K562 (cell line): ENCODE data around the gene ATXN1. TPM values are rescaled to one million over a fixed set of nuclear protein-coding genes. Genes with fewer than 3 reads are reported as not detected.

Experiments used
- ATAC-seq: fragments of 200-7000 bp; cut with Tn5 transposase; 3 replicates; pipeline ENCODE4 v1.9.1; 2020; ENCODE audit warnings: moderate library complexity
- BruUV-seq: library from RNA; stranded (reverse); fragments of 400-500 nt; replicated peaks from 2 replicates; lab custom pipeline; 2021; lab: Mats Ljungman, UMichigan
- CTCF ChIA-PET: fragments of 300-600 bp; formaldehyde crosslinking; extraction: SDS; loops from one replicate; lab custom pipeline; 2021; ENCODE audit warnings: low intra/inter-chr PET ratio; lab: Yijun Ruan, JAX
- POLR2A ChIA-PET: fragments of 300-600, 350-650 bp; sonication (Branson Sonifier 250); formaldehyde crosslinking; extraction: SDS; loops from one replicate; lab custom pipeline; 2021; ENCODE audit warnings: antibody characterized with exemption, inconsistent platforms; lab: Yijun Ruan, JAX
- DNase-seq, 4 experiments: peaks; one replicate each; pipeline versions ENCODE4 v3.0.0 to v3.0.0-alpha.2; 2011 to 2018; ENCODE audit warnings: low spot score in 3 of 4, mixed read lengths in 3 of 4; ENCODE audit errors: extremely low read depth in 1 of 4
- FAIRE-seq: peaks from 2 replicates; lab custom pipeline; 2011; peaks lifted over from hg19 to GRCh38; lab: Jason Lieb, UNC
- H2AFZ ChIP-seq: 2 replicates; pipeline ENCODE4 v1.6.0; 2011; ENCODE audit warnings: low read depth, low read length, control low read depth, inconsistent platforms
- H3K27ac ChIP-seq: fragments of 200-600 bp; 3 replicates; pipeline ENCODE4 v1.8.0; 2011; ENCODE audit warnings: low read depth, mild to moderate bottlenecking, control low read depth, inconsistent platforms, low read length, moderate library complexity, mixed read lengths; ENCODE audit errors: extremely low read depth
- H3K27me3 ChIP-seq, 2 experiments: fragments of 300-600 bp in 1 of 2; 2 replicates in 1 of 2; 3 replicates in 1 of 2; pipeline versions ENCODE4 v1.6.0 to v1.8.0; 2011; ENCODE audit warnings: inconsistent platforms in 2 of 2, low read length in 2 of 2, mild to moderate bottlenecking in 1 of 2, mixed read lengths in 1 of 2, moderate library complexity in 1 of 2; ENCODE audit not compliant: control insufficient read depth in 2 of 2, insufficient read depth in 2 of 2
- H3K36me3 ChIP-seq: fragments of 300-600 bp; 3 replicates; pipeline ENCODE4 v1.8.0; 2011; ENCODE audit warnings: mild to moderate bottlenecking, low read length, inconsistent platforms; ENCODE audit not compliant: control insufficient read depth, insufficient read depth
- H3K4me1 ChIP-seq, 2 experiments: fragments of 200-600 bp in 1 of 2; replicated peaks in 1 of 2; 2 replicates in 1 of 2; 3 replicates in 1 of 2; pipeline versions ENCODE4 v1.5.1 to v1.8.0; 2011; ENCODE audit warnings: inconsistent platforms in 2 of 2, low read length in 2 of 2, mild to moderate bottlenecking in 1 of 2, mixed read lengths in 1 of 2, moderate library complexity in 1 of 2; ENCODE audit not compliant: control insufficient read depth in 2 of 2, insufficient read depth in 2 of 2
- H3K4me2 ChIP-seq: 2 replicates; pipeline ENCODE4 v1.6.1; 2011; ENCODE audit warnings: low read length, control low read depth, inconsistent platforms, mixed read lengths; ENCODE audit not compliant: insufficient read depth
- H3K4me3 ChIP-seq: fragments of 200-600 bp; sonication (generic), shearing (Covaris generic); 2 replicates; pipeline ENCODE4 v1.5.1; 2016; ENCODE audit warnings: control low read depth, inconsistent platforms
- H3K79me2 ChIP-seq: fragments of 200-600 bp; 3 replicates; pipeline ENCODE4 v1.8.0; 2011; ENCODE audit warnings: low read length, inconsistent platforms; ENCODE audit not compliant: control insufficient read depth, insufficient read depth
- H3K9ac ChIP-seq, 2 experiments: 2 replicates each; pipeline versions ENCODE4 v1.6.0 to v1.6.1; 2011; ENCODE audit warnings: low read depth in 2 of 2, low read length in 2 of 2, control low read depth in 1 of 2, inconsistent platforms in 1 of 2, mild to moderate bottlenecking in 1 of 2, mixed read lengths in 1 of 2; ENCODE audit not compliant: insufficient read depth in 1 of 2
- H3K9me1 ChIP-seq: one replicate; pipeline ENCODE4 v1.6.0; 2011; ENCODE audit warnings: inconsistent platforms, mild to moderate bottlenecking, low read length, moderate library complexity; ENCODE audit not compliant: control insufficient read depth, insufficient read depth
- H3K9me3 ChIP-seq: replicated peaks from 2 replicates; pipeline ENCODE4 v1.5.1; 2011; ENCODE audit warnings: low read depth, low read length, inconsistent platforms; ENCODE audit not compliant: control insufficient read depth, insufficient read depth
- H4K20me1 ChIP-seq: replicated peaks from 2 replicates; pipeline ENCODE4 v1.6.1; 2011; ENCODE audit warnings: low read length, inconsistent platforms, mixed read lengths; ENCODE audit not compliant: control insufficient read depth, insufficient read depth
- CTCF ChIP-seq, 3 experiments: IDR thresholded peaks in 2 of 3; conservative IDR thresholded peaks in 1 of 3; 2 replicates each; pipeline ENCODE4 v1.5.1; 2011 to 2012; ENCODE audit warnings: low read length in 3 of 3, mild to moderate bottlenecking in 3 of 3, control low read depth in 2 of 3, improper control_type of control experiment in 1 of 3, inconsistent platforms in 1 of 3, low read depth in 1 of 3, mixed read lengths in 1 of 3, moderate library complexity in 1 of 3; ENCODE audit not compliant: insufficient read depth in 2 of 3
- MCM5 ChIP-seq: fragments of 450-650 bp; IDR thresholded peaks from 2 replicates; pipeline ENCODE4 v1.6.1; 2016; ENCODE audit warnings: low read depth
- TFAP4 ChIP-seq: sonication (generic); formaldehyde crosslinking; IDR thresholded peaks from 2 replicates; pipeline ENCODE4 v1.8.0; 2022; ENCODE audit warnings: missing genetic modification reagents, mild to moderate bottlenecking, moderate library complexity, borderline replicate concordance
- U2AF1 ChIP-seq: fragments of 200-400 bp; formaldehyde crosslinking; optimal IDR thresholded peaks from 2 replicates; pipeline ENCODE3; 2017; ENCODE audit warnings: mild to moderate bottlenecking, low read depth, low read length, moderate library complexity
- ZC3H11A ChIP-seq: IDR thresholded peaks from 2 replicates; pipeline ENCODE4 v1.6.1; 2012; ENCODE audit warnings: low read depth, low read length, improper control_type of control experiment
- ZFPM2 ChIP-seq: fragments of 250-450 bp; sonication (Bioruptor Pico); IDR thresholded peaks from 2 replicates; pipeline ENCODE4 v1.5.1; 2022; ENCODE audit warnings: mild to moderate bottlenecking
- ZNF395 ChIP-seq: fragments of 200-800 bp; sonication (Bioruptor generic); IDR thresholded peaks from 2 replicates; pipeline ENCODE4 v1.6.1; 2017; ENCODE audit warnings: missing genetic modification characterization, missing compliant biosample characterization
- ZSCAN29 ChIP-seq: fragments of 450-650 bp; IDR thresholded peaks from 2 replicates; pipeline ENCODE4 v1.6.1; 2017
- WGBS: fragments of 100-300 bp; shearing (Covaris generic); methylation state at CpG from one replicate; pipeline ENCODE4 v1.1.6; 2016; ENCODE audit warnings: low coverage, mixed read lengths; ENCODE audit not compliant: insufficient coverage; ENCODE audit errors: missing lambda C conversion rate; 5-methylcytosine and 5-hydroxymethylcytosine counted together
- in situ Hi-C: fragments of 300-500 bp; cut with MboI; formaldehyde crosslinking; loops from 4 replicates; pipeline ENCODE4 v1.15.0; 2018; ENCODE audit warnings: inconsistent platforms, mixed read lengths
- intact Hi-C: fragments of 100-400 bp; cut with micrococcal nuclease; formaldehyde crosslinking; loops from 2 replicates; pipeline ENCODE4 v1.14.2; 2022
- polyA plus RNA-seq, 8 experiments: library from polyadenylated mRNA; depleted of rRNA in 4 of 8; stranded (reverse) in 5 of 8; unstranded in 3 of 8; fragments of >200 nt; fragmentation: Nextera tagmentation in 2 of 8; fragmentation: Illumina TruSeq in 1 of 8; extraction: Ambion mirVana in 2 of 8; extraction: Trizol in 1 of 8; gene quantifications; 2 replicates each; pipeline versions ENCODE4 v1.2.1 to v1.2.3, GENCODE V29; 2011 to 2014; ENCODE audit warnings: inconsistent platforms in 1 of 8, missing spikeins in 1 of 8
- total RNA-seq, 7 experiments: library from RNA; depleted of rRNA in 6 of 7; stranded (reverse); fragments of >200 nt in 6 of 7; fragmentation: Illumina TruSeq in 2 of 7; extraction: Trizol in 2 of 7; gene quantifications; 2 replicates each; pipeline versions ENCODE4 v1.2.1 to v1.2.3, GENCODE V29; 2011 to 2021; ENCODE audit warnings: low replicate concordance in 1 of 7

Gene ATXN1
- total and polyA plus RNA-seq, 9 of the 15 experiments (the other 6 are each of a cell fraction or from before 2014, with no cell fraction given): under 0.01 to 1.2 (median 0.58) TPM

GRCh38 chr6:16575655-16576054, 185.6 kb downstream of the ATXN1 start:
- in situ Hi-C loops (no loop called here), intact Hi-C loops (no loop called here)
- ChIA-PET CTCF (no interaction called here), POLR2A (interaction anchor here (0.7 kb wide), 1 partner anchor 15 kb away, joined by 4 read pairs; no protein-coding TSS in a partner anchor)
- peaks cover 0 to 4% of the 10 kb centered on the region in 2 experiments; a peak in 2 of 5 replicates for H3K27me3 ChIP-seq
- no peak overlapping the region for H3K4me3 ChIP-seq
- H2AFZ ChIP-seq: no peak overlapping the region
- WGBS: 0% methylated on average over 2 of the region's 2 CpGs
- no peak overlapping the region for H3K4me2 ChIP-seq
- no peak overlapping the region for H3K9ac ChIP-seq
- no peaks in the 10 kb centered on the region for H3K9me1 ChIP-seq
- no peaks in the 10 kb centered on the region for H3K79me2 ChIP-seq
- H3K27ac ChIP-seq: no peak overlapping the region
- no peaks in the 10 kb centered on the region for H3K9me3 ChIP-seq
- TF ChIP-seq ZC3H11A: no peak
- no peak for ATAC-seq
- no peak for DNase-seq
- BruUV-seq: no TSS peak
- H4K20me1 ChIP-seq: no peaks in the 10 kb centered on the region
- FAIRE-seq: no peak
- no peaks in the 10 kb centered on the region for H3K36me3 ChIP-seq
- H3K4me1 ChIP-seq: no peaks in the 10 kb centered on the region

- intact Hi-C loops (no loop called here), in situ Hi-C loops (no loop called here)
- no peak for DNase-seq
- TF ChIP-seq MCM5: no peak
- TF ChIP-seq ZFPM2 (CRISPR knock-in tag): no peak
- TF ChIP-seq ZNF395 (CRISPR knock-in tag): no peak
- no peak for TF ChIP-seq ZSCAN29
- TF ChIP-seq U2AF1: no peak
- TF ChIP-seq CTCF (IDR thresholded peaks at IDR 0.05 in 2 of 3, conservative IDR thresholded peaks at IDR 0.05 in 1 of 3; ENCODE audit: insufficient read depth in 2 of 3, low read depth in 1 of 3, low read length in 3 of 3): no peak
- TF ChIP-seq TFAP4 (CRISPR knock-in tag): no peak
- Histone ChIP-seq H3K79me2 (no peaks in the 10 kb centered on the region), H4K20me1 (no peaks in the 10 kb centered on the region), H3K4me1 (no peaks in the 10 kb centered on the region), H3K9me1 (no peaks in the 10 kb centered on the region), H3K27ac (no peak overlapping the region), H3K27me3 (peaks cover 4% of the 10 kb centered on the region in 2 experiments; a peak in 2 of 5 replicates), H3K9ac (no peak overlapping the region), H3K9me3 (no peaks in the 10 kb centered on the region), H2AFZ (no peak overlapping the region), H3K4me2 (no peak overlapping the region), H3K36me3 (no peaks in the 10 kb centered on the region), H3K4me3 (no peak overlapping the region)
- ATAC-seq: no peak
- CTCF ChIA-PET: no interaction called here
- 0% methylated on average over 2 of the region's 2 CpGs for WGBS
- BruUV-seq: no TSS peak
- FAIRE-seq: no peak
- POLR2A ChIA-PET: no interaction called here
These were observed 188.3 kb downstream of the ATXN1 start for GRCh38 chr6:16572943-16573342.
